BJ (cell line): Measurements from ENCODE around the gene PARD3B. TPM values are rescaled to one million over a fixed set of nuclear protein-coding genes. Genes with fewer than 3 reads are reported as not detected.

Experiments
- CTCF ChIA-PET: fragments of 350-600 bp; formaldehyde crosslinking; extraction: SDS; loops from one replicate; lab custom pipeline; 2021; ENCODE audit warnings: antibody characterized with exemption, inconsistent platforms; lab: Yijun Ruan, JAX
- POLR2A ChIA-PET: fragments of 300-600 bp; sonication (Branson Sonifier 250); formaldehyde crosslinking; extraction: SDS; loops from one replicate; lab custom pipeline; 2021; ENCODE audit warnings: antibody characterized with exemption; lab: Charles Lee
- DNase-seq: peaks from one replicate; pipeline ENCODE4 v3.0.0-alpha.2; 2011; ENCODE audit warnings: low read depth
- H3K27me3 ChIP-seq: 2 replicates; pipeline ENCODE4 v1.6.0; 2011; ENCODE audit warnings: low read length; ENCODE audit not compliant: control insufficient read depth, insufficient read depth
- H3K36me3 ChIP-seq: 2 replicates; pipeline ENCODE4 v1.5.1; 2011; ENCODE audit warnings: low read length; ENCODE audit not compliant: control insufficient read depth, insufficient read depth
- H3K4me3 ChIP-seq: 2 replicates; pipeline ENCODE4 v1.5.1; 2011; ENCODE audit warnings: low read depth, mild to moderate bottlenecking, control low read depth, low read length
- CTCF ChIP-seq: IDR thresholded peaks from 2 replicates; pipeline ENCODE4 v1.5.1; 2011; ENCODE audit warnings: low read depth, mild to moderate bottlenecking, control low read depth, inconsistent platforms, low read length, moderate library complexity; ENCODE audit not compliant: insufficient read depth
- polyA plus RNA-seq: library from polyadenylated mRNA; depleted of rRNA; stranded (reverse); fragments of >200 nt; gene quantifications from 2 replicates; pipeline ENCODE4 v1.2.3, GENCODE V29; 2011

PARD3B gene
- polyA plus RNA-seq, 1 experiment, result 7.1 TPM

DNA sequence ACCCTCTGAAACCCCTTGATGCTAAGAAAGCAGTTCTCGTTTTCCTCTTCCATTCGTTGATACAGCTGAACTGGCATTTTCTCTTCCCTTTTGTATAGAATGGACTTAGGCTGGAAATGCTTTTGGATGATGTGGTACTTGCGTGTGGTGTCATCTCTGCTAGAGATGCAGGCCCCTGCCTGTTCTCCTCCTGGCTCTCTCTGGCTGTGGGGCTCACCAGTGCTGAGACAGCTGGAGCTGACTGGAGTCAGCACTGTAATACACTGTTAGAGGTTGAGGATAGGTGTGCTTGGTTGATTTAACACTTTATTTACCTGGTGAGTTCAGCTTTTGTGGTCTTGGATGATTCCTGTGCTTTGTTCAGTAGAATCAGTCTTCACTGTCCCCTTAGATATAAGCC is 30.2 kb downstream of the PARD3B start:
- ChIA-PET CTCF (interaction anchor here (1.4 kb wide), 1 partner anchor 17 kb away, joined by 4 read pairs; no protein-coding TSS in a partner anchor), POLR2A (no interaction called here)
- Histone ChIP-seq H3K27me3 (no peaks in the 10 kb centered on the region), H3K36me3 (no peaks in the 10 kb centered on the region), H3K4me3 (no peak overlapping the region)
- DNase-seq, result no peak
- TF ChIP-seq CTCF, result no peak

DNA sequence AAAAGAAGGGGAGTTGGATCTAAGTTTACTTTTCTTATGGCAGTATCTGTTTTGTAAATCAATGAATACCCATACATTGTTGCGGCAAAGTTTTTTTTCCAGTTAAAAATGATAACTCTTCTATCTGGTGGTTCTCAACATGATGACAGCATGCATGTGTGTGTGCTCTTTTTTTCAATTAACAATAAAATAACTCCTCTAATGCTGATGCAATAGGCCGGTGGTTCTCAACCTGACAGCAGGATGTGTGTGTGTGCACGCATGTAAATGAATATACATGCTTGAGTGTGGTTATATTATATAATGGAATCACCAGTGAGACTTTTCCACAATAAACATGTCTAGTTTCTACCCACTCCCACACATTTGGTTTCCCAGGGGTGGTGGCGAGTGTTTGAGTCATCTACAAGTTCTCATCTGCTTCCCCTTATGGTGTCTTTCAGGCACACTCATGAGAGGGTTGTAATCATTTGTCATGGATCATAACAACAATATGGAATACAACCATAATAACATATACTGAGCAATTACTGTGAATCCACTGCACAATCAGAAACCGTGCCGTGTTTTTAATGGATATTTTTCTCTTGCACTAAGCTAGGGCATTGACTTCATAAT is 31.2 kb downstream of the PARD3B start:
- ChIA-PET POLR2A (no interaction called here), CTCF (interaction anchor here (0.7 to 1.4 kb wide), 2 partner anchors 16 to 59 kb away, joined by 3 to 4 read pairs; no protein-coding TSS in a partner anchor)
- no peaks in the 10 kb centered on the region for H3K27me3 ChIP-seq
- TF ChIP-seq CTCF, result no peak
- no peak for DNase-seq
- H3K36me3 ChIP-seq, result no peaks in the 10 kb centered on the region
- no peak overlapping the region for H3K4me3 ChIP-seq

GRCh38 chr2:204578928-204579598 is 33.8 kb downstream of the PARD3B start:
- POLR2A ChIA-PET, result no interaction called here
- Histone ChIP-seq H3K27me3 (no peaks in the 10 kb centered on the region), H3K4me3 (no peak overlapping the region), H3K36me3 (no peaks in the 10 kb centered on the region)
- DNase-seq, result no peak
- TF ChIP-seq CTCF, result no peak
- CTCF ChIA-PET, result interaction anchor here (1.0 to 1.1 kb wide), 3 partner anchors 9 to 113 kb away, joined by 3 to 4 read pairs (median 4); no protein-coding TSS in a partner anchor

- ChIA-PET POLR2A (no interaction called here), CTCF (no interaction called here)
- Histone ChIP-seq H3K27me3 (no peaks in the 10 kb centered on the region), H3K4me3 (no peak overlapping the region), H3K36me3 (no peaks in the 10 kb centered on the region)
- no peak for TF ChIP-seq CTCF
- no peak for DNase-seq
These were observed 36.7 kb downstream of the PARD3B start for GRCh38 chr2:204581946-204582345.

DNA sequence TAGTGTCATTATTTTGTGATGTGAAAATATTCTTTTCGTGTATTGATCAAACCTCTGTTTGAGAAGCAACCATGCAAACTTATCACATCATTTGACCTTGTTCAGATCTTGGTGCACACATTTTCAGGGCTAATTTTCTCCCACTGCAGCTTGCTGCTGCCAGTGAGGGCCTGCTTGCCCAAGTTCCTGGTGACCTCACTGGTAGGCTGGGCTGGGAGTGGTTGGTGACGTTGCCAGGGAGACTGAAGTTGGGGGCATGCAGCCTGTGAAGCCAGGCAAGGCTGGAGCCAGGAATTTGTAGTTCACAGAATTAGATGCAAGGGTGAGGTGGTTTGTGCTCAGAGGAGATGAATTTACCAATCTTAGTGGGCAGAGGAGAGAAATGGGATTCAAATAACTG is 38.5 kb downstream of the PARD3B start:
- CTCF ChIA-PET, result no interaction called here
- no peak for DNase-seq
- POLR2A ChIA-PET, result no interaction called here
- TF ChIP-seq CTCF, result no peak
- Histone ChIP-seq H3K4me3 (no peak overlapping the region), H3K36me3 (no peaks in the 10 kb centered on the region), H3K27me3 (no peaks in the 10 kb centered on the region)
